Uterine smooth muscle cell (primary cell): ENCODE data around the gene COL24A1. TPM values are rescaled to one million over a fixed set of nuclear protein-coding genes. Genes with fewer than 3 reads are reported as not detected.

Source experiments
- total RNA-seq: library from RNA; depleted of rRNA; stranded (reverse); fragments of >200 nt; gene quantifications from 2 replicates; pipeline ENCODE4 v1.2.3, GENCODE V29; 2014

COL24A1 gene
- 0.87 and 1.3 TPM in 2 replicates for total RNA-seq

DNA sequence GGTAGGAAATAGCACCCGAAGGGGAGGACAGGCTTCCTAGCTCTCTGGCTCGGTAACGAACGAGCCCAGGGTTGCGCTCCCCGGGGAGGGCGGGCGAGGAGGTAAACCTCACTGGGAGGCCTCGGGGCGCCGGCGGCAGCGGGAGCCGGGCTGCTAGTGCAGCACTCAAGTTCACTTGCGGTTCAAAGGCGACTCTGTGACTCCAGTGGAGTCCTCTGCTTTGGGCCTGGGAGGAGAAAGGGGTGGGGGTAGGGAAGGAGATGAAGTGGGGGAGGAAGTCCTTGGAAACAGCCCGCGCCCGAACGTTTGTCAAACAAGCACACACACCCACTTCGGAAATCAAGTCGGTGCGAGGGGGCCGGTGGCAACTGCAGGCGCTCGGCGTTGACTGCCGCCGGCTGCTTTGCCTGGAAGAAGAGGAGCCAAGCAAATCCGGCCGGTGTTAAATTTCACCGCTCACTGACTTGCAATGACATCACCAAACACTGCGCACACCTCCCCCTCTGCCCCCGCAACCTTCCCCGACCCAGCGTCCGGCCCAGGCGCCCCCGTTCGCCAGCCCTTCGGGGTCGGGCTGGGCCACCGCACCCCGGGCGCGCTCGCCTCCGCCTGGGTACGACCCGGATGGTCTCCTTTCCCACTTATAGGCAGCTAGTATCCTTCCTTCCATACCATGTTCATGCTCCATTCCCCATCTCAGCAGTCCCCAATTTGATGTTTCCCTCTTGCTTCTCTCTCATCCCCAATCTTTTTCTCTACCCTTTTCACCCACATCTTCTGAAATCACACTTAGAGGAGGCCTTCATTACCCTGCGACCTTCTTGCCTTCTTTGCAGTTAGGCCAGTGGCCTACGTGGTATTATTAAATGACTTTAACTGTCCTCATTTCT is at the start of gene COL24A1:
Gene COL24A1 (minus strand): TSS at position 207 of the 890 bp plus-strand sequence. CDS start 376 bp downstream, outside the sequence.

DNA sequence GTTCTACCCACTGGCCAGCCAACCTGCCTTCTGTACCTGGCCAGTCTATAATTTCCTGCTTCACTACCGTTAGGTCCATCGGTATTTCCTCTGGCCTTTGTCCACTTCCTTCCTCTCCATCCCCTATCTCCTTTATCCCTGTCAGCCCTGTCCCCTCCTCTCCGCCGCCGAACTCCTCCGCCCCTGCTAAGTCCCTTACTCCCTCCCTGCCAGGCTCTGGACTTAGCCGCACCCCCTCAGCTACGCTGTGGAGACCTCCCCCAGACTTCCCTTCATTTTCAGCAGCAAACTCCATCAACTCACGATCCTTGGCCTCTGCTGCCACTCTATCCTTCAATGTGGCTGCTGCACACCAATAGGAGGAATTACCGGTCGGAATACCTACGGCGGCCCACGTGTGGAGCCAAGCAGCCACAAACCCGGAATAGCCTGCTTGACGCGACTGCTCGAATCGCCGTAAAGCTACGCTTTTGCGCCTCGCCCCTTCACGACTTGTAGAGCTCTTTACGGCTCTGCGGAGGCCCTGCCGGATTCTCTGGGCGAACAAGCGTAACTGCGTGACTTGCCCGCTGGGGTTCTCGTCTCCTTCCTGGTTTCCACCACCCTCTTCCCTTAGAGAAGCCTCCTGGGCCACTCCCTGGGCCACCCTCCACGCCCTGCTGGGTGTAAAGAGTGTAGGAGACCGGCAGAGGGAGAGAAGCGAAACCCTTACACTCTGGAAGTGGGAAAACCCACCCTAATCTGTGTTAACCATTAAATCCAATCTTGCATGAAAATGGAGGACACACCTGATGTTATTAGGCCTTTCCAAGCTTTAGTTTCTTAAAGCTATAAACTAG is 448.4 kb downstream of the COL24A1 start, which contains the start of gene ZNHIT6:
Gene ZNHIT6 (minus strand): TSS at position 444 of the 839 bp plus-strand sequence. CDS start 149 bp downstream, at position 295.

Other genes with a start within 250 kb of the COL24A1 start
- 27.2 and 31.0 TPM in 2 replicates for gene ODF2L, start 239.6 kb upstream of the COL24A1 start, total RNA-seq